A673 (cell line): ENCODE results near the gene TNFRSF13B. TPM values are rescaled to one million over a fixed set of nuclear protein-coding genes. Genes with fewer than 3 reads are reported as not detected.

ENCODE experiments used
- BruUV-seq: library from RNA; stranded (reverse); fragments of 400-500 nt; replicated peaks from 2 replicates; lab custom pipeline; 2021; lab: Mats Ljungman, UMichigan
- CTCF ChIA-PET: fragments of 300-600 bp; sonication (Branson Sonifier 250); formaldehyde crosslinking; loops from one replicate; lab custom pipeline; 2022; ENCODE audit warnings: antibody characterized with exemption; lab: Charles Lee
- POLR2A ChIA-PET: fragments of 300-600 bp; sonication (Branson Sonifier 250); formaldehyde crosslinking; loops from one replicate; lab custom pipeline; 2022; ENCODE audit warnings: antibody characterized with exemption; ENCODE audit not compliant: low non-redundant PET; lab: Charles Lee
- DNase-seq: peaks from one replicate; pipeline ENCODE4 v3.0.0-alpha.2; 2015; ENCODE audit warnings: low spot score
- H3K27ac ChIP-seq: fragments of 200-600 bp; sonication (generic); 2 replicates; pipeline ENCODE4 v1.5.1; 2016; ENCODE audit warnings: mixed run types, low read depth, mild to moderate bottlenecking, mixed read lengths, antibody characterized with exemption, low read length; ENCODE audit not compliant: poor library complexity, severe bottlenecking
- H3K27me3 ChIP-seq: fragments of 200-600 bp; sonication (generic); replicated peaks from 2 replicates; pipeline ENCODE4 v1.6.1; 2017; ENCODE audit warnings: mixed run types, low read depth, mild to moderate bottlenecking, mixed read lengths, antibody characterized with exemption, low read length; ENCODE audit not compliant: insufficient read depth, poor library complexity
- H3K36me3 ChIP-seq: fragments of 200-600 bp; sonication (generic); 2 replicates; pipeline ENCODE4 v1.6.1; 2016; ENCODE audit warnings: mixed run types, mild to moderate bottlenecking, mixed read lengths, antibody characterized with exemption, low read length; ENCODE audit not compliant: insufficient read depth, poor library complexity, severe bottlenecking
- H3K4me1 ChIP-seq: fragments of 200-600 bp; sonication (generic); 2 replicates; pipeline ENCODE4 v1.6.1; 2017; ENCODE audit warnings: mixed run types, mild to moderate bottlenecking, mixed read lengths, antibody characterized with exemption, low read length; ENCODE audit not compliant: insufficient read depth, poor library complexity, severe bottlenecking
- H3K4me3 ChIP-seq: fragments of 200-600 bp; sonication (generic); 2 replicates; pipeline ENCODE4 v1.5.1; 2016; ENCODE audit warnings: low read depth, mixed run types, mild to moderate bottlenecking, mixed read lengths, low read length; ENCODE audit not compliant: poor library complexity, severe bottlenecking
- H3K9me3 ChIP-seq: fragments of 200-600 bp; sonication (generic); 2 replicates; pipeline ENCODE4 v1.6.1; 2016; ENCODE audit warnings: mixed run types, low read depth, mild to moderate bottlenecking, mixed read lengths, antibody characterized with exemption, low read length; ENCODE audit not compliant: poor library complexity, severe bottlenecking
- CTCF ChIP-seq: fragments of 300-800, 200-600 bp; sonication (generic); conservative IDR thresholded peaks from 2 replicates; pipeline ENCODE4 v1.5.1; 2017; ENCODE audit warnings: low read depth, mild to moderate bottlenecking, antibody characterized with exemption, low read length, moderate library complexity, mixed read lengths
- EZH2 ChIP-seq: fragments of 200-600 bp; sonication (generic); IDR thresholded peaks from 2 replicates; pipeline ENCODE4 v1.6.1; 2017; ENCODE audit warnings: borderline replicate concordance, low read depth, mild to moderate bottlenecking, mixed read lengths, antibody characterized with exemption, low read length; ENCODE audit not compliant: poor library complexity, severe bottlenecking
- intact Hi-C: fragments of 100-400 bp; cut with micrococcal nuclease; formaldehyde crosslinking; loops from one replicate; pipeline ENCODE4 v1.10.0; 2022; ENCODE audit not compliant: unreplicated experiment
- total RNA-seq: library from RNA; stranded (reverse); gene quantifications from 2 replicates; pipeline ENCODE4 v1.2.3, GENCODE V29; 2021

TNFRSF13B gene
- total RNA-seq, 1 experiment from 2014 or later: not detected

DNA sequence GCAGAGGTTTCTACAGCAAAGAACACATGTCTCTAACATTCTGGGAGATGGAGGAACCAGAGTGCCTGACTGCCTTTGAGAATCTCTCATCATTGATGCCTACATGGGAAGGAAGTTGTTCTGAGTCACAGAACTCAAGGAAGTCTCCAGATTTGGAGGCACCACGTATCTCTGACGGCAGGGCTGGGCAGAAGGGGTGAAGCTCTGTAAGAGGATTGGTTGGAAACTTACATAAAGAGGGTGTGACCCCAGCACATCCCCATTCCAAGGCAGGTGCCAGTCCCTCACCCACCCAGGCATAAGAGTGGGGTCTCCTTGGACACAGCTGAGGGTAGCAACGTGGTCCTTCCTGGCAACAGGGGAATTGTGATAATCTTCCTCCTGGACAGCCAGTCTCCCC is 17.4 kb downstream of the TNFRSF13B start:
- H3K27me3 ChIP-seq: peaks cover 17% of the 10 kb centered on the region
- H3K4me1 ChIP-seq: no peaks in the 10 kb centered on the region
- no peak overlapping the region for H3K4me3 ChIP-seq
- ChIA-PET POLR2A (no interaction called here), CTCF (no interaction called here)
- TF ChIP-seq CTCF (no peak), EZH2 (no peak)
- peaks cover under 1% of the 10 kb centered on the region for H3K9me3 ChIP-seq
- no peak overlapping the region for H3K27ac ChIP-seq
- no TSS peak for BruUV-seq
- intact Hi-C loops: no loop called here
- no peak for DNase-seq
- H3K36me3 ChIP-seq: no peaks in the 10 kb centered on the region

DNA sequence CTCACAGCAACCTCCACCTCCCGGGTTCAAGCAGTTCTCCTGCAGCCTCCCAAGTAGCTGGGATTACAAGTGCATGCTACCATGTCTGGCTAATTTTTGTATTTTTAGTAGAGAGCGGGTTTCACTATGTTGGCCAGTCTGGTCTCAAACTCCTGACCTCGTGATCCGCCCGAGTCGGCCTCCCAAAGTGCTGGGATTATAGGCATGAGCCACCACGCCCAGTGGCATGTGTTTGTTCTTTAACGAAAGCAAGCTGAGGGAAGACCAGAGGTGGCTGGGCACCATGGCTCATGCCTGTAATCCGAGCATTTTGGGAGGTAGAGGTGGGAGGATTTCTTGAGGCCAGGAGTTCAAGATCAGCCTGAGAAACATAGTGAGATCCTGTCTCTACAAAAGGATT is 18.1 kb downstream of the TNFRSF13B start:
- Histone ChIP-seq H3K4me1 (no peaks in the 10 kb centered on the region), H3K36me3 (no peaks in the 10 kb centered on the region), H3K4me3 (no peak overlapping the region), H3K9me3 (peaks cover 7% of the 10 kb centered on the region), H3K27me3 (peaks cover 17% of the 10 kb centered on the region), H3K27ac (no peak overlapping the region)
- no peak for TF ChIP-seq EZH2
- TF ChIP-seq CTCF: no peak
- DNase-seq: no peak
- intact Hi-C loops: no loop called here
- POLR2A ChIA-PET: no interaction called here
- CTCF ChIA-PET: no interaction called here
- no TSS peak for BruUV-seq

- intact Hi-C loops: no loop called here
Measured at GRCh38 chr17:16953347-16953746, 18.6 kb downstream of the TNFRSF13B start.

More at GRCh38 chr17:16953347-16953746, 18.6 kb downstream of the TNFRSF13B start:
- Histone ChIP-seq H3K27me3 (peaks cover 16% of the 10 kb centered on the region), H3K36me3 (no peaks in the 10 kb centered on the region), H3K27ac (no peak overlapping the region), H3K4me3 (no peak overlapping the region), H3K4me1 (no peaks in the 10 kb centered on the region), H3K9me3 (peaks cover 12% of the 10 kb centered on the region)
- TF ChIP-seq EZH2 (no peak), CTCF (no peak)
- ChIA-PET POLR2A (no interaction called here), CTCF (no interaction called here)
- no peak for DNase-seq
- BruUV-seq: no TSS peak
